ENCODE data around the gene KIZ.

The KIZ gene

DNA sequence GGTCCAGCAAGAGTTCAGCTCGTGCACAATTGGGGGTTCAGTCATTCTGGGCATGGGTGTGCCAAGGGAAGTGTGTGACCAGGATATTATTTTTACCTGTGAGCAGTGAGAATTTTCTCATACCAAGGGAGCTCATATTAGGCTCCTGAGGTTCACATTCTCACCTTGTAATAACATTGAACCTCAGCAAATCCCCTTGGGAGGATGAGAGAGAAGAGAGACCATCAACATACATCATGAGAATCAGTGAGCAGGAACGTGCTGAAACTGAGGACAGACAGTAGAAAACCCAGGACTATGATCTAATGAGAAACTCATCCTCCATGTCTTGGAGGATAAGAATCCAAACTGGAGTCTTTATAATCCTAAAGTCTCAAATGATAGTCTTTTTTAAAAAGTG, 143.9 kb downstream of the KIZ start:
- no peak for DNase-seq (ENCODE audit: low read depth)

- no peak for DNase-seq (ENCODE audit: low read depth)
Measured at GRCh38 chr20:21270806-21271205, 144.9 kb downstream of the KIZ start.

- no peak for DNase-seq (ENCODE audit: low read depth)
Measured at GRCh38 chr20:21272279-21272678, 146.4 kb downstream of the KIZ start.

GRCh38 chr20:21272679-21273078, 146.8 kb downstream of the KIZ start:
- no peak for DNase-seq (ENCODE audit: low read depth)

DNA sequence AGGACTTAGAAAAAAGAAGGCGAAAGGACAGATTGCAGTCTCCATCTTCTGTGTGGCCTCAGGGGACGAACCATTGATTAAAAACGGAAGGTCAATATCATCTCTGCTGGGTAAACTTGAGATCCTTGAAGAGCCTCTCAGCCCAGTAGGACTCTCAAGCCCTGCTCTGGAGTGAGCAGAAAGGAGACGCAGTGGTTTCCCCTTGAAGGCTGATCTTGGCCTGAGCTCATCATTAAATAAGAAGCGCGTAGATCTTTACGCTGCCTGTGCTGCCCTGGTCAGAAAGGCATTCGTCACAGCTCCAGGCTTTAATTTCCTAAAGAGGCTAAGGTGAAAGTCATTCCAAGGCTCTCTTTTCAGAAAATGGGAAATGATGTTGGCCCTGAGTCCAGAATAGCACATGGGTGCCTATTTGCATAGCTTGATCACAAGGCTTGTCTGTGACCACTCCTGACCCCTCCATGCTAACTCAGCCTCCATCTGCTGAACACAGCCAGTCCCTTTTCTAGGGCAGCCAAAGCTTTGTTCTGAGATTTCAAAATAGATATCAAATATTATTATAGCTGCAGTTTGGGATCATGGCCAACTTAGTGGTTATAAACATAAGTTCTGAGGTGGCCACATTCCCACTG, 148.0 kb downstream of the KIZ start:
- no peak for DNase-seq (ENCODE audit: low read depth)

DNA sequence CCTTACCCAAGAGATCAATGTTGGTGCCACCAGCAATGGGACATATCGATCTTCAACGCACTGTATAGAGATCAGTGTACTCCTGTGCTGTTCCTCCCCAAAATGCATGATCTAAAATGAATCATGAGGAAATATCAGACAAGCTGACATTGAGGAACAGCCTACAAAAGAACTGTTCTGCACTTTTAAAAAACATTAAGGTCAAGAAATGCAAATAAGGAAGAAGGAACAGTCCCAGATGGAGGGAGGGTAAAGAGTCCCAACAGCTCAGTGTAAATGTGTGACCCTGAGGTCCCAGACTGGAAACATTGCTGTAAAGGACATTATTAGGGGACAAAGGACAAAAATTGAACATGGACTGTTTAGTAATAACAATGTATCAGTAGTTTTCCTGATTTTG, 152.9 kb downstream of the KIZ start:
- DNase-seq (ENCODE audit: low read depth) = no peak

GRCh38 chr20:21279706-21280521, 154.0 kb downstream of the KIZ start:
- DNase-seq (ENCODE audit: low read depth) = no peak

DNA sequence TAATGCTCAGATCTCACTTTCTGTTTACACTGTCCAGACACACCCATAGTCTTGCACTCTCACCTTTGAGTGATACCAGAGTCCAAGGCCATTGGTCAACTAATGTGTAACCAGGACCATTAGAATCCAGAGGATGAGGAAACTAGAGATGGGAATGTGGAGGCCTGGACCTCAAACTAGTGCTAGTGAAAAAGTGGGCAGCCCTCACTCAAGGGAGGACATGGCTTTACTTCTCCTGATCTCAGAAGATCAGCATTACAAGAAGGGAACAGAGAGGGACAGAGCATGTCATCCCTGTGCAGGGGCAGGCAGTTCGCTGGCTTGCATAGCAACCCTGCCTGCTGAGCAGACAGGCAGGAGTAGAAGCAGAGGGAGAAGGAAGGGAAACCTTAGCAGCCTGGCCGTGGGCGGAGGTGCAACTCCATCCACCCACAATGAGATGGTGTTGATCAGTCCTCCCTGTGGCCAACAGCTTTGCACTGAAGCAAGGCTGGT, 154.7 kb downstream of the KIZ start:
- DNase-seq (ENCODE audit: low read depth) = no peak

DNA sequence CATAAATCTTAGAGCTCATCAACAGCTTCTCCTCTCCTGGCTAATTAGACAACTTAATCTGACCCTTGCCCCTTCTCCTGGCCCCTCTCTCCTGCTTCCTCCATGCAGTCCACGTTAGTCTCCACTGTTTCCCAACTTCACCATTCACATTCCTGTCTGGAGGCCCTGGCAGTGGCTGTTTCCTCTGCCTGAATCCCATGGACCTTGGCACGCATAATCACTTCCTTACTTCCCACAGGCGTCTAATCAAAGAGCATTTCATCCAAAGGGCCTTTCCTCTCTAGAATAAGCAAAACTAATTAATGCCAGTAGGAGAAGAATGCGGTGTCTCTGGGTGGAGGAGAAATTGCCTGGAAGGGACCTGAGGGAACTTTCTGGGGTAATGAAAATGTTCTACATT, 160.9 kb downstream of the KIZ start:
- no peak for DNase-seq (ENCODE audit: low read depth)

GRCh38 chr20:21288587-21289370, 162.9 kb downstream of the KIZ start:
- DNase-seq (ENCODE audit: low read depth) = no peak

GRCh38 chr20:21289651-21290050, 163.8 kb downstream of the KIZ start:
- DNase-seq (ENCODE audit: low read depth) = no peak

GRCh38 chr20:21291026-21291425, 165.1 kb downstream of the KIZ start:
- no peak for DNase-seq (ENCODE audit: low read depth)

DNA sequence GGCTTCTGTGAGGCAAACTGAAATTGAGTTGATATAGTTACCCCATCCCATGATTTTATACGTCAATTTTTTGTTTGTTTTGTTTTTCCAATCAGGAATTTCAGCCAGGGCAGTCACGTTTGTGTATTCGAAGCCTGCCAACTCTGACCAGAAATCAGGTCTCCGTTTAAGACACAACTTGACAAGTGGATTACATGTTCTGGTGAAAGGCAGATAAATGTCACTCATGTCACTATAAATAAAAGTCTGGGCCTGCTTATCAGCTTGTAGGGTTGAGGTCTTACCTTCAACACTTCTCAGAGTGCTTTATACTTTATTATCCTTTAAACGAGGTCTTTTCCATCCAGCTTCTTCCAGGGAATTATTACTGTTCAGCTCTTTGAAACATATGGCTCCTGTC, 168.9 kb downstream of the KIZ start:
- DNase-seq (ENCODE audit: low read depth) = no peak
